HL-60 (cell line): ENCODE data around the gene VAMP8.
"Not testable (repeated sequence)": the region's sequence is repeated elsewhere in the genome, so short reads cannot be mapped to it uniquely, and the experiment has no call there.

Experiments used
- DNase-seq, 2 experiments: peaks; one replicate each; pipeline ENCODE4 v3.0.0-alpha.2; 2010 to 2020; ENCODE audit warnings: low read depth in 1 of 2, low spot score in 1 of 2
- H3K27ac ChIP-seq: fragments of 250-450 bp; sonication (Bioruptor Pico); replicated peaks from 2 replicates; pipeline ENCODE4 v1.5.1; 2020; ENCODE audit warnings: mild to moderate bottlenecking, moderate library complexity
- H3K27me3 ChIP-seq: fragments of 250-450 bp; sonication (Bioruptor Pico); 2 replicates; pipeline ENCODE4 v1.5.1; 2021; ENCODE audit warnings: mild to moderate bottlenecking, moderate library complexity; ENCODE audit not compliant: insufficient read depth, poor library complexity, severe bottlenecking
- H3K4me3 ChIP-seq: replicated peaks from 2 replicates; pipeline ENCODE4 v1.5.1; 2011; ENCODE audit warnings: mild to moderate bottlenecking, control low read depth, low read length; ENCODE audit not compliant: insufficient read depth
- GABPA ChIP-seq: IDR thresholded peaks from 2 replicates; pipeline ENCODE4 v1.6.1; 2012; ENCODE audit warnings: low read depth
- POLR2AphosphoS5 ChIP-seq: IDR thresholded peaks from 2 replicates; pipeline ENCODE4 v1.6.1; 2012; ENCODE audit warnings: low read depth
- SPI1 ChIP-seq: IDR thresholded peaks from 2 replicates; pipeline ENCODE4 v1.6.1; 2012; ENCODE audit warnings: low read depth, mild to moderate bottlenecking, borderline replicate concordance
- TF ChIP-seq, protein P1 (sequence below): IDR thresholded peaks from 2 replicates; pipeline ENCODE4 v1.6.1; 2012; ENCODE audit warnings: low read depth; ENCODE audit not compliant: insufficient replicate concordance
- TF ChIP-seq, protein P2 (sequence below): IDR thresholded peaks from one replicate; pipeline ENCODE4 v1.5.1; 2011; ENCODE audit warnings: low read length, control low read depth, inconsistent platforms; ENCODE audit not compliant: insufficient read depth

The VAMP8 gene

DNA sequence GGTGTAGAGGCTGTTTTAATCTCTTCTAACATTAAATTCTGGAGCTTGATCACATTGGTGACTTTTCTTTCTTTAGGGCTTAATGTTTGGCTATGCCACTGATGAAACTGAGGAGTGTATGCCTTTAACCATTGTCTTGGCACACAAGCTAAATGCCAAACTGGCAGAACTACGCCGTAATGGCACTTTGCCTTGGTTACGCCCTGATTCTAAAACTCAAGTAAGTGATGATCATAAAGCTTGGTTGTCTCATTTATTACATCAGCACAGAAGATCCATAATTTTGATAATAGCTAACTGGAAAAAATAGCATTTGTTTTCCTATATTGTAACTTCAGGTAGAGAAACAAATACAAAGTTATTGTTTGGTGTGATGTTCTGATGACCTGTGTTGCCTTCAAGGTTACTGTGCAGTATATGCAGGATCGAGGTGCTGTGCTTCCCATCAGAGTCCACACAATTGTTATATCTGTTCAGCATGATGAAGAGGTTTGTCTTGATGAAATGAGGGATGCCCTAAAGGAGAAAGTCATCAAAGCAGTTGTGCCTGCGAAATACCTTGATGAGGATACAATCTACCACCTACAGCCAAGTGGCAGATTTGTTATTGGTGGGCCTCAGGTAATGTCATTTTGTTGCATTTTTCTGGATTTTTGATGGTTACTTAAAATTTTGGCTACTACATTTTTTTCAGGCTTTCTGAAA, 35.5 kb upstream of the VAMP8 start:
- peak in 1 of 2 experiments; percentile 48 for DNase-seq
- TF ChIP-seq, protein P1, sequence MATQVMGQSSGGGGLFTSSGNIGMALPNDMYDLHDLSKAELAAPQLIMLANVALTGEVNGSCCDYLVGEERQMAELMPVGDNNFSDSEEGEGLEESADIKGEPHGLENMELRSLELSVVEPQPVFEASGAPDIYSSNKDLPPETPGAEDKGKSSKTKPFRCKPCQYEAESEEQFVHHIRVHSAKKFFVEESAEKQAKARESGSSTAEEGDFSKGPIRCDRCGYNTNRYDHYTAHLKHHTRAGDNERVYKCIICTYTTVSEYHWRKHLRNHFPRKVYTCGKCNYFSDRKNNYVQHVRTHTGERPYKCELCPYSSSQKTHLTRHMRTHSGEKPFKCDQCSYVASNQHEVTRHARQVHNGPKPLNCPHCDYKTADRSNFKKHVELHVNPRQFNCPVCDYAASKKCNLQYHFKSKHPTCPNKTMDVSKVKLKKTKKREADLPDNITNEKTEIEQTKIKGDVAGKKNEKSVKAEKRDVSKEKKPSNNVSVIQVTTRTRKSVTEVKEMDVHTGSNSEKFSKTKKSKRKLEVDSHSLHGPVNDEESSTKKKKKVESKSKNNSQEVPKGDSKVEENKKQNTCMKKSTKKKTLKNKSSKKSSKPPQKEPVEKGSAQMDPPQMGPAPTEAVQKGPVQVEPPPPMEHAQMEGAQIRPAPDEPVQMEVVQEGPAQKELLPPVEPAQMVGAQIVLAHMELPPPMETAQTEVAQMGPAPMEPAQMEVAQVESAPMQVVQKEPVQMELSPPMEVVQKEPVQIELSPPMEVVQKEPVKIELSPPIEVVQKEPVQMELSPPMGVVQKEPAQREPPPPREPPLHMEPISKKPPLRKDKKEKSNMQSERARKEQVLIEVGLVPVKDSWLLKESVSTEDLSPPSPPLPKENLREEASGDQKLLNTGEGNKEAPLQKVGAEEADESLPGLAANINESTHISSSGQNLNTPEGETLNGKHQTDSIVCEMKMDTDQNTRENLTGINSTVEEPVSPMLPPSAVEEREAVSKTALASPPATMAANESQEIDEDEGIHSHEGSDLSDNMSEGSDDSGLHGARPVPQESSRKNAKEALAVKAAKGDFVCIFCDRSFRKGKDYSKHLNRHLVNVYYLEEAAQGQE, result no peak
- TF ChIP-seq SPI1 (no peak), GABPA (no peak), POLR2AphosphoS5 (no peak)
- TF ChIP-seq, protein P2, sequence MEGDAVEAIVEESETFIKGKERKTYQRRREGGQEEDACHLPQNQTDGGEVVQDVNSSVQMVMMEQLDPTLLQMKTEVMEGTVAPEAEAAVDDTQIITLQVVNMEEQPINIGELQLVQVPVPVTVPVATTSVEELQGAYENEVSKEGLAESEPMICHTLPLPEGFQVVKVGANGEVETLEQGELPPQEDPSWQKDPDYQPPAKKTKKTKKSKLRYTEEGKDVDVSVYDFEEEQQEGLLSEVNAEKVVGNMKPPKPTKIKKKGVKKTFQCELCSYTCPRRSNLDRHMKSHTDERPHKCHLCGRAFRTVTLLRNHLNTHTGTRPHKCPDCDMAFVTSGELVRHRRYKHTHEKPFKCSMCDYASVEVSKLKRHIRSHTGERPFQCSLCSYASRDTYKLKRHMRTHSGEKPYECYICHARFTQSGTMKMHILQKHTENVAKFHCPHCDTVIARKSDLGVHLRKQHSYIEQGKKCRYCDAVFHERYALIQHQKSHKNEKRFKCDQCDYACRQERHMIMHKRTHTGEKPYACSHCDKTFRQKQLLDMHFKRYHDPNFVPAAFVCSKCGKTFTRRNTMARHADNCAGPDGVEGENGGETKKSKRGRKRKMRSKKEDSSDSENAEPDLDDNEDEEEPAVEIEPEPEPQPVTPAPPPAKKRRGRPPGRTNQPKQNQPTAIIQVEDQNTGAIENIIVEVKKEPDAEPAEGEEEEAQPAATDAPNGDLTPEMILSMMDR, result no peak
- H3K27ac ChIP-seq, result no peak overlapping the region; the same call in 1 of the 2 replicates
- no peaks in the 10 kb centered on the region for H3K27me3 ChIP-seq
- H3K4me3 ChIP-seq, result peak overlapping the region; percentile 98

DNA sequence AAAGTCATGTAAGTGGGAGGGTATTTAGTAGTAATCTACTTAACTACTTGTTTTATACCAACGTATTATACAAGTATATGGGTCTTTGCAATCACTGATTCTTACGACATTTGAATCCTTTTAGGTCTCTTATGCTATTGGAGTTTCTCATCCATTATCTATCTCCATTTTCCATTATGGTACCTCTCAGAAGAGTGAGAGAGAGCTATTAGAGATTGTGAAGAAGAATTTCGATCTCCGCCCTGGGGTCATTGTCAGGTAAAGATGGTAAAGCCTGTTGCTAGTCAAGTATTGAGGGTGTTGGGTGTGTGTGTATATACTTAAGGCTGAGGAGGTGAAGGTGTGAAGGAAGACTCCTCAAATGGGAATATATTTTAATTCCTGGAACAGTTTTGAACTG, 34.6 kb upstream of the VAMP8 start:
- DNase-seq, result peak in 1 of 2 experiments; percentile 65
- Histone ChIP-seq H3K27me3 (no peaks in the 10 kb centered on the region), H3K4me3 (no peak overlapping the region), H3K27ac (no peak overlapping the region)
- TF ChIP-seq, protein P2, result no peak
- TF ChIP-seq, protein P1, result no peak
- no peak for TF ChIP-seq POLR2AphosphoS5
- no peak for TF ChIP-seq SPI1
- no peak for TF ChIP-seq GABPA

DNA sequence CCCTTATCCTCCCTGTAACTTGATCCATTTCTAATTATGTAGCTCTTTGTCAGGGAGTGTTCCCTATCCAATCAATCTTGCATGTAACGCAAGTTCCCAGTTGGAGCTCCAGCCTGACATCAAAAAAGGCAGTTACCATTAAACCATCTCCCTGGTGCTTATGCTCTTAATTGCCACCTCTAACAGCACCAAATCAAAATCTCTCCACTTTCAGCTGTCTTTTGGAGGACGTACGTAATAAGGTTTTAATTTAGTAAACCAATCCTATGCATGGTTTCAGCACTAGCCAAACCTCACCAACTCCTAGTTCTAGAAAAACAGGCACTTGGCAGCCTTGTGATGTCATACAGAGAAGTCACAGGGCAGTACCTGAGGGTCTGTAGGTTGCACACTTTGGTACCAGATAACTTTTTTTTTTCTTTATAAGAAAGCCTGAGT, 33.1 kb upstream of the VAMP8 start:
- H3K27me3 ChIP-seq, H3K27ac ChIP-seq, H3K4me3 ChIP-seq: not testable (repeated sequence)
- peak in 1 of 2 experiments; percentile 47 for DNase-seq
- TF ChIP-seq POLR2AphosphoS5, result peak; percentile 45; the same call in 1 of the 2 replicates

DNA sequence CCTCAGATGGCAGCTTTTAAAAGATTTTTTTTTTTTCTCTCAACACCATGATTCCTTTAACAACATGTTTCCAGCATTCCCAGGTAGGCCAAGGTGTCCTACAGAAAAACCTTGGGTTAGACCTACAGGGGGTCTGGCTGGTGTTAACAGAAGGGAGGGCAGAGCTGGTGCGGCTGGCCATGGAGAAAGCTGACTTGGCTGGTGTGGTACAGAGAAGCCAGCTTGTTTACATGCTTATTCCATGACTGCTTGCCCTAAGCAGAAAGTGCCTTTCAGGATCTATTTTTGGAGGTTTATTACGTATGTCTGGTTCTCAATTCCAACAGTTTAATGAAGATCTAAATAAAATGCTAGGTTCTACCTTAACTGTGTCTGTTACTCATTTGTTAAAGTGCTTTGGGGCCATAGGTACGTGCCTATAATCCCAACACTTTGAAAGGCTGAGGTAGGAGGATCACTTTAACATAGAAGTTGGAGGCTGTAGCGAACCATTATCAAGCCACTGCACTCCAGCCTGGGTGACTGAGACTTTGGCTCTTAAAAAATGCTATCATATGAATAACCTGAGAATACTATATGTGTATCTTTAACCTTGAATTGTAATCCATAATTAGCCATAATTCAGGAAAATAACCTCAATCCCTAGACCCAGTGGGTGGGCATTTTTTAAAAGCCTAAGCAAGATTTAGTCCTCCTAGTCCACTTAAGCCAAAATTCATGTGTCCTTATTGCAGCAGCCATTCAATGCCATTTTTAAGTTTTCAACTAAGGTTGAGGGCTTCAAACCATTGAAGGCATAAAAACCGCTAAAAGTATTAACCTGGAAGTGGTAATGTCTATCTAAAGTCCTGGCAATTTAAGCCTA, 32.2 kb upstream of the VAMP8 start:
- peak; percentile 8; the same call in 1 of the 2 replicates for TF ChIP-seq POLR2AphosphoS5

More for the DNA sequence above, 32.2 kb upstream of the VAMP8 start:
- H3K27ac ChIP-seq, H3K4me3 ChIP-seq, H3K27me3 ChIP-seq: not testable (repeated sequence)
- DNase-seq, result peak in 1 of 2 experiments; percentile 49
